ENCODE results near the gene DYSF.

DYSF gene

DNA sequence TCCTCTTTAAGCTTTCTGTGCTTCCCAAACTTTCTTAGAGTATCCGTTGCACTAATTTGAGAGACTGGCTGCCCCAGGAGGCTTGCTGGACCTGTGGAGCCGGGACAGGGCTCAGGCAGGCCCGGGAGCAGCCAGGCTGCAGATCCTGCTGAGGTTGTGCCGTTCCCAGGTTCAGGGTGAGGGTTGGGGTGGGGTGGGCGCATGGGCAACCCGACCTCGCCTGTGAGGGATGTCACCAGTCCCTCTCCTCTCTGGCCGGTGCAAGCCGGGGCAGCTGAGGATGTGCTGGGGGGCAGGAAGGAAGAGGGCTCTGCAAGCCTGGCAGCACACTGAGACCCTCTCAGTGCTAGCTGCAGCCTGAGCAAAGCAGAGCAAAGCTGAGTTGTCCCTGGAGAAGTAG, 57.6 kb downstream of the DYSF start:
- TF ChIP-seq, protein P1, sequence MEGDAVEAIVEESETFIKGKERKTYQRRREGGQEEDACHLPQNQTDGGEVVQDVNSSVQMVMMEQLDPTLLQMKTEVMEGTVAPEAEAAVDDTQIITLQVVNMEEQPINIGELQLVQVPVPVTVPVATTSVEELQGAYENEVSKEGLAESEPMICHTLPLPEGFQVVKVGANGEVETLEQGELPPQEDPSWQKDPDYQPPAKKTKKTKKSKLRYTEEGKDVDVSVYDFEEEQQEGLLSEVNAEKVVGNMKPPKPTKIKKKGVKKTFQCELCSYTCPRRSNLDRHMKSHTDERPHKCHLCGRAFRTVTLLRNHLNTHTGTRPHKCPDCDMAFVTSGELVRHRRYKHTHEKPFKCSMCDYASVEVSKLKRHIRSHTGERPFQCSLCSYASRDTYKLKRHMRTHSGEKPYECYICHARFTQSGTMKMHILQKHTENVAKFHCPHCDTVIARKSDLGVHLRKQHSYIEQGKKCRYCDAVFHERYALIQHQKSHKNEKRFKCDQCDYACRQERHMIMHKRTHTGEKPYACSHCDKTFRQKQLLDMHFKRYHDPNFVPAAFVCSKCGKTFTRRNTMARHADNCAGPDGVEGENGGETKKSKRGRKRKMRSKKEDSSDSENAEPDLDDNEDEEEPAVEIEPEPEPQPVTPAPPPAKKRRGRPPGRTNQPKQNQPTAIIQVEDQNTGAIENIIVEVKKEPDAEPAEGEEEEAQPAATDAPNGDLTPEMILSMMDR (conservative IDR thresholded peaks at IDR 0.05; ENCODE audit: low read depth), result no peak
- H3K27ac ChIP-seq, result no peak overlapping the region
- CTCF ChIA-PET, result interaction anchor here (0.5 to 4.8 kb wide), 17 partner anchors 13 to 1022 kb away, joined by 3 to 46 read pairs (median 3); partner anchors contain the start of gene DYSF
- no peak for DNase-seq (ENCODE audit: low spot score)
- POLR2A ChIA-PET (ENCODE audit: low non-redundant PET), result no interaction called here

DNA sequence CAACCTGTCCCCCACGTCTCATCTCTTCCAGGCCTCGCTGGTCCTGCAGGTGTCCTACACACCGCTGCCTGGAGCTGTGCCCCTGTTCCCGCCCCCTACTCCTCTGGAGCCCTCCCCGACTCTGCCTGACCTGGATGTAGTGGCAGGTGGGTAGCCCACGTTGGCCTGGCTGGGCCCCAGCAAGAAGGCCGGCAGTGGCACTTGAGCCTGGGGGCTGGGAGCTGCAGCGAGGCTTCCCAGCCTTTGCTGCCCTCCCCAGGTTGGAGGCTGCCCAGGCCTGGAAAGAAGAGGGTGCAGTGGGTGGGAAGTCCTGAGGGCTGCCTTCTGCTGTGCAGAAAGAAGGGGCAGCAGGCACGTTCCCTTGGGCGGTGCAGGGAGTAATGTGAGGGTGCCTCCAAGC, 58.4 kb downstream of the DYSF start:
- ChIA-PET POLR2A (ENCODE audit: low non-redundant PET) (no interaction called here), CTCF (interaction anchor here (0.6 to 4.8 kb wide), 4 partner anchors 50 to 692 kb away, joined by 3 to 46 read pairs (median 24); no protein-coding TSS in a partner anchor)
- no peak overlapping the region for H3K27ac ChIP-seq
- no peak for DNase-seq (ENCODE audit: low spot score)
- TF ChIP-seq, protein P1 (conservative IDR thresholded peaks at IDR 0.05; ENCODE audit: low read depth), result no peak

DNA sequence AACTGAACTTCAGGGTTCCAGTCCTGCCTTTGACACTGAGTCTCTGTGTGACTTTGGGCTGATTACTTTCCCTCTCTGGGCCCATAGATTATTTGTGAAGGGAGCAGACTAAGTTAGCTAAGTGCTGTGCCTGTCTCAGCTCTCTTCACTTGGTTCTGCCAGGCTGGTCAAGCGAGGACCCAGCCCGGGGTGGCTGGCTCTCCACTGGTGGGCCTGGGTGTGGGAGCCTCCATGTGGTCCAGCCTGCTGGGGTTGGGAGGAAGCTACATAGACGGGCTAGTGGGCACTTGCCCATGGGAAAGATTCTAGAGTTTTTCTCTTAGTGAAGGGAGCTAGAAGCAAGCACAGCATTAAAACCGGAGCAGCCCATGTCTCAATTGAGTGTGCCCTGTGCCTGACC, 59.0 kb downstream of the DYSF start:
- DNase-seq (ENCODE audit: low spot score), result no peak
- no peak overlapping the region for H3K27ac ChIP-seq
- POLR2A ChIA-PET (ENCODE audit: low non-redundant PET), result no interaction called here
- TF ChIP-seq, protein P1 (conservative IDR thresholded peaks at IDR 0.05; ENCODE audit: low read depth), result no peak
- CTCF ChIA-PET, result interaction anchor here (0.7 to 4.8 kb wide), 3 partner anchors 50 to 803 kb away, joined by 3 to 46 read pairs (median 12); no protein-coding TSS in a partner anchor

DNA sequence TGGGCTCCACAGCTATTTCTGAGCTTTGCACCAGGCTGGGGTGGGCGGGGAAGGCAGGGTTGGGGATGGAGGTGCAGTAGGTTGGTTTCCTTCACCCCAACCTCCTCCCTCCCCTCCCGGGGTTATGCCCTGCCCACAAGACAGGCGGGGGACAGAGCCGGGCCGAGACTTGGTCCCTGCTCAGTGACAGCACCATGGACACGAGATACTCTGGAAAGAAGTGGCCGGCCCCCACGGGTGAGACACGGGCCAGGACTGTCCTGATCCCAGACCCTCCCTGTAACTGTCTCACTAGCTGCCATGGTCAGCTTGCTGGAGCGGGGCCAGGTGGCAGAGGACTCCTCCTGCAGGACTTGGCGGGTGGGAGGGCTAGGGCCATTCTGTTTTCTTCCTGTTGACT, 59.7 kb downstream of the DYSF start:
- CTCF ChIA-PET, result interaction anchor here (0.7 to 4.8 kb wide), 4 partner anchors 51 to 802 kb away, joined by 3 to 46 read pairs (median 8); no protein-coding TSS in a partner anchor
- POLR2A ChIA-PET (ENCODE audit: low non-redundant PET), result no interaction called here
- H3K27ac ChIP-seq, result no peak overlapping the region
- no peak for DNase-seq (ENCODE audit: low spot score)
- TF ChIP-seq, protein P1 (conservative IDR thresholded peaks at IDR 0.05; ENCODE audit: low read depth), result no peak

DNA sequence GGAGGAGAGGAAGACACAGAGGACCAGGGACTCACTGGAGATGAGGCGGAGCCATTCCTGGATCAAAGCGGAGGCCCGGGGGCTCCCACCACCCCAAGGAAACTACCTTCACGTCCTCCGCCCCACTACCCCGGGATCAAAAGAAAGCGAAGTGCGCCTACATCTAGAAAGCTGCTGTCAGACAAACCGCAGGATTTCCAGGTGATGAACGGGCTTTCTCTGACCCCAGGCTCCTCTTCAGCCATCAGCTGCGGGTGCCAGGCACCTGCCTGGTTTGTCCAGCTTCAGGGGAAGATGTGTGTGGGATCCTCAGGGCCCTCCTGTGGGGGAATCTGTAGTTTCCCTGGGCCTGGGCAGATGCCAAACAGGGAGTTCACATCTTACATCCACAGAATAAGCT, 60.4 kb downstream of the DYSF start:
- TF ChIP-seq, protein P1 (conservative IDR thresholded peaks at IDR 0.05; ENCODE audit: low read depth), result no peak
- no peak overlapping the region for H3K27ac ChIP-seq
- CTCF ChIA-PET, result interaction anchor here (0.6 to 4.8 kb wide), 9 partner anchors 32 to 990 kb away, joined by 3 to 46 read pairs (median 5); no protein-coding TSS in a partner anchor
- DNase-seq (ENCODE audit: low spot score), result no peak
- POLR2A ChIA-PET (ENCODE audit: low non-redundant PET), result interaction anchor here (0.6 kb wide), 1 partner anchor 1443 kb away, joined by 11 read pairs; no protein-coding TSS in a partner anchor

DNA sequence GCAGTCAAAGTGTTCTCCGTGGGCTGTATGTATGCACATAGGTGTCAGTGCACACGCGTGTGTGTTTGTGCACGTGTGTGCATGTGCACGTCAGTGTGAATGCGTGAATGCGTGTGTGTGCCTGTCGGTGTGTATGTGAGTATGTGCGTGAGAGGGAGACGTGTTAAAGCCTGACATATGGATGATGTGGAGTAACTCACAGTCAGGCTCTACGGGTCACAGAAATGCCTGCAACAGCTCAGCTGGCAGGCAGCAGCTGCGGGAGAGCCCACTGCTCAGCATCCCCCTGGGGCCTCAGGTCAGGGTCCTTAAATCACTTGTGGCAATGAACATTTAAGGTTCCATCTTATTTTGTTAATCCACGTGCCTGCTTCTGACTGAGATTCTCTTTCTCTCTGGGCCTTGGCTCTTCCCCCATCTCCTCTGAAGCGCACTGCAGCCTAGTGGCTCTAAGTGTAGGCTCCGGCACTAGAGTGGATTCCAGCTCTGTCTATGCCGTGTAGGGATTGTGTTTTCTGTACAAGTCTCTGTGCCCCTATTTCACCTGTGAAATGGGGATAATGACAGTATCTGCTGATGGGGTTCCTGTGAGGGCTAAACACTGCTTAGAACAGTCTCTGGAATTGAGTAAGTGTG, 63.0 kb downstream of the DYSF start:
- TF ChIP-seq, protein P1 (conservative IDR thresholded peaks at IDR 0.05; ENCODE audit: low read depth), result no peak
- no peak for DNase-seq (ENCODE audit: low spot score)
- CTCF ChIA-PET, result no interaction called here
- no peak overlapping the region for H3K27ac ChIP-seq
- POLR2A ChIA-PET (ENCODE audit: low non-redundant PET), result no interaction called here

All from RWPE1 (cell line).